ENCODE data around the gene SPIRE2. TPM values are rescaled to one million over a fixed set of nuclear protein-coding genes. Genes with fewer than 3 reads are reported as not detected.

The SPIRE2 gene
- total RNA-seq, 3 donors from 2014 or later (not counting 1 experiment from before 2014, with no cell fraction given) = 4.5 to 8.7 (median 6.5) TPM

GRCh38 chr16:89847051-89847939 is 19.0 kb downstream of the SPIRE2 start:
- H3K27me3 Mint-ChIP-seq (ENCODE audit: low read depth in 2 of 2) = no peaks in the 10 kb centered on the region
- no peaks in the 10 kb centered on the region for H3K27me3 ChIP-seq (ENCODE audit: control insufficient read depth, insufficient read depth, low read length)
- TF ChIP-seq CTCF (IDR thresholded peaks at IDR 0.05) = no peak
- no peaks in the 10 kb centered on the region for H3K36me3 Mint-ChIP-seq
- no peaks in the 10 kb centered on the region for H3K9me3 ChIP-seq (ENCODE audit: control insufficient read depth, insufficient read depth, low read length)
- peak overlapping the region; percentile 77 for H3K4me3 Mint-ChIP-seq
- H3K9me3 Mint-ChIP-seq = no peaks in the 10 kb centered on the region
- no peak for ATAC-seq
- H3K36me3 ChIP-seq (ENCODE audit: control insufficient read depth, insufficient read depth, low read length) = no peaks in the 10 kb centered on the region
- H3K4me3 ChIP-seq (ENCODE audit: low read length) = no peak overlapping the region
- intact Hi-C loops (cut with micrococcal nuclease) = no loop called here
- peaks cover 16 to 19% of the 10 kb centered on the region in 2 donors for H3K4me1 Mint-ChIP-seq
- H3K27ac Mint-ChIP-seq = peak overlapping the region in 1 of 2 donors; percentile 18
- H3K27ac ChIP-seq (ENCODE audit: low read length) = no peak overlapping the region
- no peak for DNase-seq
- peaks cover 18% of the 10 kb centered on the region for H3K4me1 ChIP-seq (ENCODE audit: control insufficient read depth, insufficient read depth, low read length)
- WGBS (ENCODE audit: insufficient coverage) = 91% methylated on average over 26 of the region's 26 CpGs

DNA sequence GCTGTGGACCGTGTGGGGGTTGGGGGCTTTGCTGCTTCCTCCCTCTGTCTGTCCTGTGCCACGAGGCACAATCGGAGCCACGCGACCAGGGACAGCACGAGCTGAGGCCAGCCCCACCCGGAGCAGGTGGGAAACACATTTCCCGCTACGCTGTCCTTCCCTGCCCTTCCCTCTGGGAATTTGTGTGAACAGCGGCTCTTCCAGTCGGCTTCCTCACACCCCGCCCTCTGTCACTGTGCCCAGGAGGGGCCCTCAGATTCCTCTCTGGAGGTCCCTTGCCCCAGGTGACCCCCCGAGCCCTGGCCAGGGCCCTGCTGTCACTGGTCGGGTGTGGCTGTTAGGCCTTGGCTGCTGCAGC is 19.6 kb downstream of the SPIRE2 start:
- Mint-ChIP-seq H3K4me3 (no peak overlapping the region), H3K27ac (no peak overlapping the region), H3K9me3 (no peaks in the 10 kb centered on the region), H3K4me1 (peaks cover 19% of the 10 kb centered on the region in 2 donors), H3K36me3 (no peaks in the 10 kb centered on the region), H3K27me3 (ENCODE audit: low read depth in 2 of 2) (no peaks in the 10 kb centered on the region)
- no peak overlapping the region for H3K4me3 ChIP-seq (ENCODE audit: low read length)
- no peaks in the 10 kb centered on the region for H3K9me3 ChIP-seq (ENCODE audit: control insufficient read depth, insufficient read depth, low read length)
- DNase-seq (no peak), ATAC-seq (no peak)
- H3K36me3 ChIP-seq (ENCODE audit: control insufficient read depth, insufficient read depth, low read length) = no peaks in the 10 kb centered on the region
- no peaks in the 10 kb centered on the region for H3K27me3 ChIP-seq (ENCODE audit: control insufficient read depth, insufficient read depth, low read length)
- no peak for TF ChIP-seq CTCF (IDR thresholded peaks at IDR 0.05)
- intact Hi-C loops (cut with micrococcal nuclease) = no loop called here
- H3K27ac ChIP-seq (ENCODE audit: low read length) = no peak overlapping the region
- peaks cover 18% of the 10 kb centered on the region for H3K4me1 ChIP-seq (ENCODE audit: control insufficient read depth, insufficient read depth, low read length)
- 91% methylated on average over 14 of the region's 14 CpGs for WGBS (ENCODE audit: insufficient coverage)

DNA sequence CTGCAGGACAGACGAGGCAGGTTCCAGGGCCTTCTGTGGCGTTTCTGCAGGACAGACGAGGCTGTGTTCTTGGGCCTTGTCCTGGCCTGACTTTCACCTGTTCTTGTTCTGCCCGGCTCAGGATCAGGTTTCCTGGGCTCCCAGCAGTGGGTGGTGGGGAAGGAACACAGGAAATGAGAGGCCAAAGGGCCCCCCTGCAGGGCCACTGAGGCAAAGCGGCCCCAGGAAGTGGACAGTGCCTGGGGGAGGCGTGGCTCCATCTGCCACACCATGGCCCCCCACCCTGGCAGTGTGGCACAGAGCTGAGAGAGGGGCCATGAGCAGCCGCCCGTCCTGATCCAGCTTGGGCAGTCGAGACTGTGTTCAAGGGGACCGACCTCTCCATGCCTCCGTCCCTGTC is 20.7 kb downstream of the SPIRE2 start:
- Mint-ChIP-seq H3K4me1 (peaks cover 19 to 21% of the 10 kb centered on the region in 2 donors), H3K9me3 (no peaks in the 10 kb centered on the region), H3K36me3 (no peaks in the 10 kb centered on the region), H3K27me3 (ENCODE audit: low read depth in 2 of 2) (no peaks in the 10 kb centered on the region), H3K27ac (no peak overlapping the region), H3K4me3 (no peak overlapping the region)
- WGBS (ENCODE audit: insufficient coverage) = 85% methylated on average over 11 of the region's 11 CpGs
- Histone ChIP-seq H3K4me1 (ENCODE audit: control insufficient read depth, insufficient read depth, low read length) (peaks cover 18% of the 10 kb centered on the region), H3K9me3 (ENCODE audit: control insufficient read depth, insufficient read depth, low read length) (no peaks in the 10 kb centered on the region), H3K27me3 (ENCODE audit: control insufficient read depth, insufficient read depth, low read length) (no peaks in the 10 kb centered on the region), H3K36me3 (ENCODE audit: control insufficient read depth, insufficient read depth, low read length) (no peaks in the 10 kb centered on the region), H3K4me3 (ENCODE audit: low read length) (no peak overlapping the region), H3K27ac (ENCODE audit: low read length) (no peak overlapping the region)
- no peak for TF ChIP-seq CTCF (IDR thresholded peaks at IDR 0.05)
- DNase-seq = no peak
- intact Hi-C loops (cut with micrococcal nuclease) = no loop called here
- no peak for ATAC-seq
